GM06990 (cell line): Measurements from ENCODE around the gene SLC39A8.

ENCODE experiments used
- DNase-seq: peaks from one replicate; pipeline ENCODE4 v3.0.0-alpha.2; 2011; ENCODE audit not compliant: insufficient read length; ENCODE audit errors: extremely low read depth
- H3K27me3 ChIP-seq: replicated peaks from 2 replicates; pipeline ENCODE4 v1.6.0; 2011; ENCODE audit warnings: low read length; ENCODE audit not compliant: control insufficient read depth, insufficient read depth
- H3K36me3 ChIP-seq: 2 replicates; pipeline ENCODE4 v1.5.1; 2011; ENCODE audit warnings: low read length; ENCODE audit not compliant: control insufficient read depth, insufficient read depth
- H3K4me3 ChIP-seq: replicated peaks from 2 replicates; pipeline ENCODE4 v1.5.1; 2011; ENCODE audit warnings: low read depth, mild to moderate bottlenecking, control low read depth, low read length
- CTCF ChIP-seq: IDR thresholded peaks from 2 replicates; pipeline ENCODE4 v1.5.1; 2011; ENCODE audit warnings: low read length, control low read depth, mild to moderate bottlenecking, inconsistent platforms; ENCODE audit not compliant: insufficient read depth, poor library complexity, severe bottlenecking

Gene SLC39A8

DNA sequence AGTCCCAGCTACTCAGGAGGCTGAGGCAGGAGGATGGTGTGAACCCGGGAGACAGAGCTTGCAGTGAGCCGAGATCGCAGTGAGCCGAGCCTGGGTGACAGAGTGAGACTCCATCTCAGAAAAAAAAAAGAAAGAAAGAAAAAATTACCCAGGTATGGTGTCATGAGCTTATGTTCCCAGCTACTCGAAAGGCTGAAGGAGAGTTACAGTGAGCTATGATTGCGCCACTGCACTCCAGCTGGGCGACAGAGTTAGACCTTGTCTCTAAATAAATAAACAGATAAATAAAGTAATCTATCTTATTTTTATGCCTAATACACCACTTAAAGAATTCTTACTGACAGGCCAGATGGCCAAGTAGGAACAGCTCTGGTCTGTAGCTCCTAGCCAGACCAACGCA lies 73.0 kb downstream of the SLC39A8 start:
- H3K36me3 ChIP-seq = peaks cover 2% of the 10 kb centered on the region; the same call in 1 of the 2 replicates
- H3K27me3 ChIP-seq = no peaks in the 10 kb centered on the region
- no peak for TF ChIP-seq CTCF
- H3K4me3 ChIP-seq = no peak overlapping the region
- DNase-seq = no peak

- Histone ChIP-seq H3K36me3 (peaks cover 2% of the 10 kb centered on the region; the same call in 1 of the 2 replicates), H3K27me3 (no peaks in the 10 kb centered on the region), H3K4me3 (no peak overlapping the region)
- no peak for TF ChIP-seq CTCF
- DNase-seq = no peak
Observed at GRCh38 chr4:102268355-102268754, 76.9 kb downstream of the SLC39A8 start.

DNA sequence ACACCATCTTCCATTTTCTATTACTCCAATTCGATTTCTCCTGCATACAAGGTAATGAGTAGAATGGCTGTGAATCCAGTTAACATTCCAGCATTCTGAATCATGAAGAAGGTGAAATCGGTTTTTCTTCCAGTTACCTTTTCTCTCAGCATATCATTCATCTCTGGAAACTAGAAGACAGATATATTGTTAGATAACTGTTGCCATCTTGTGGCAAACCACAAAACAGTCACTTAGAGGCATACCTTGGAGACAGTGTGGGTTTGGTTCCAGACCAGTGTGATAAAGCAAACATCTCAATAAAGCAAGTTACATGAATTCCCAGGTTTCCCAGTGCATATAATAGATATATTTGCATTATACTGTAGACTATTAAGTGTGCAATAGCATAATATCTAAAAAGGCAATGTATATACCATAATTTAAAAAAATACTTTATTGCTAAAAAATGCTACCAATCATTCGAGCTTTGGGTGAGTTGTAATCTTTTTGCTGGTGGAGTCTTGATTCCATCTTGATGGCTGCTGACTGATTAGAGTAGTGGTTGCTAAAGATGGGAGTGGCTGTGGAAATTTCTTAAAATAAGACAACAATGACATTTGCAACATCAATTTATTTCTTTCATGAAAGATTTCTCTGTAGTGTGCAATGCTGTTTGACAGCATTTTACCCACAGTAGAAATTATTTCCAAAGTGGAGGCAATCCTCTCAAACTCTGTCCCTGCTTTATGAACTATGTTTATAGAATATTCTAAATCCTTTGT lies 82.1 kb downstream of the SLC39A8 start:
- peak; percentile 18 for DNase-seq
- TF ChIP-seq CTCF = peak; percentile 58
- H3K36me3 ChIP-seq = no peaks in the 10 kb centered on the region; the same call in 1 of the 2 replicates
- H3K27me3 ChIP-seq = no peaks in the 10 kb centered on the region
- H3K4me3 ChIP-seq = no peak overlapping the region

DNA sequence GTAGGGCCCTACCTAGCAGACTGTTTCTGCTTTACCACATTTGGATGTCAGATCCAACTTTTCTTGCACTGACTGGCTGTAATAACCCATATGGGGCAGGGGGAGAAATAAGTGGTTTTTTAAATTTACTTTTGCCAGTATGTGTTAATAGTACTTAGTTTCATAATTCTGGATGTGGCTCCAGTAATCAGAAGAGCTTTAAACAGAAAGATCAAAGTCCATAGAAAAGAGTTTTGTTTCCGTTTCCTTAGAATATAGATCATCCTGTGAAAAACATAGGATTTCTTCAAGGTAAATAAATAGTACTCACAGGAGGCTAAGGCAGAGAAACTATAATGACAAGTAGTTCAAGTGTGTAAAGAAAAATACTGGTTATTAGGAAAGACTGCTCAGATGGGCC lies 85.6 kb downstream of the SLC39A8 start:
- Histone ChIP-seq H3K27me3 (no peaks in the 10 kb centered on the region), H3K4me3 (no peak overlapping the region), H3K36me3 (no peaks in the 10 kb centered on the region; the same call in 1 of the 2 replicates)
- DNase-seq = no peak
- no peak for TF ChIP-seq CTCF

GRCh38 chr4:102259081-102259480 lies 86.2 kb downstream of the SLC39A8 start:
- Histone ChIP-seq H3K27me3 (no peaks in the 10 kb centered on the region), H3K36me3 (no peaks in the 10 kb centered on the region; the same call in 1 of the 2 replicates), H3K4me3 (no peak overlapping the region)
- no peak for TF ChIP-seq CTCF
- DNase-seq = no peak
